Raji (cell line): Measurements from ENCODE around the gene SKIC3.

Experiments
- POLR2A ChIP-seq: IDR thresholded peaks from 2 replicates; pipeline ENCODE4 v1.6.1; 2011; ENCODE audit warnings: low read depth, low read length, control low read depth; ENCODE audit not compliant: insufficient read depth

Gene SKIC3

DNA sequence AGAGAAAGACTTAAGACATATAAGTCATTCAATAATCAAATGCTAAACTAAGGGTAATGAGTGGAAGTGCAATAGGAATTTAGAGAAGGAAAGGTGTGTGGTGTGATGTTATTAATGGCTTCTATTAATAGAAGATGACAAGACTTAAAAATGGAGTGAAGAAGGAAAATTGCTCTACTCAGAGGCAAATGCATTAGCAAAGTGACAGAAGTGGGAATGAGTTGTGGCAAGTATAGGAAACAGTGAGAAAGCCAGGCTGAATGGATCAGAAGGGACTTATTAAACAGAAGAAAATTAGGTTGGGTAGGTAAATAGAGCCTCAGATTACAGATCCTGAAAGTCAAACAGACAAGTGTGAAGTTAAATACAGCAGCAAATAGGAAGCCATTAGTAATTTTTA, 5.7 kb downstream of the SKIC3 start:
- no peak for TF ChIP-seq POLR2A

DNA sequence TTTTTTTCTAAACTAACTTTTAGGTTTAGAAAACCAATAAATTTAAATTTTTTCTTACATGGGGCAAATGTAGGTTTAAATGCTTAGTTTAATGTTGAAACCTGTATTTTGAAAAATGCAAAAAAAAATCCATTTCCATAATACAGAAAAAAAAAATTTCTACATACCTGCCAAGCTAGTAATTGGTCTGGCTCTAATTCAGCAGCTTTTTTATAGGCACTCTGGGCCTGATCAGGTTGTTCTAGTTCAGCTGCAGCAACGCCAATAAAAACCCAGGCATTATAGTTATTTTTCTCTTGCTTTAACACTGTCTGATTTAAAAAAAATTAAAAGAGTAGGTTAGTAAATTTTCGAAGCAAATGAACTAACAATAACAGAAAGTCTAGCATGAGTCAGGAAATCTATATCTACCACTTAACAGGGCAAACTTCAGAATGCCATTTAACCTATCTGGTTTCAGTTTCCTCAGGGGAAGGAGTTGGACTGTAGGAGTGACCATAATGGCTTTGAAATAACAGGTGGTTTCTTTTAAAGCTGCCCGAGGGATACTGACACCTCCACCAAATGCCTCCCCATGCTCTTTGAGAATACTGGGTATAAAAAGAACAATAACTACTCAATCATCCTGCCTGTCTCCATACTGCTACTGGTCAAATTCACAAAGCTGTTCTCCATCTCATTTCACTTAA, 11.6 kb downstream of the SKIC3 start:
- no peak for TF ChIP-seq POLR2A

DNA sequence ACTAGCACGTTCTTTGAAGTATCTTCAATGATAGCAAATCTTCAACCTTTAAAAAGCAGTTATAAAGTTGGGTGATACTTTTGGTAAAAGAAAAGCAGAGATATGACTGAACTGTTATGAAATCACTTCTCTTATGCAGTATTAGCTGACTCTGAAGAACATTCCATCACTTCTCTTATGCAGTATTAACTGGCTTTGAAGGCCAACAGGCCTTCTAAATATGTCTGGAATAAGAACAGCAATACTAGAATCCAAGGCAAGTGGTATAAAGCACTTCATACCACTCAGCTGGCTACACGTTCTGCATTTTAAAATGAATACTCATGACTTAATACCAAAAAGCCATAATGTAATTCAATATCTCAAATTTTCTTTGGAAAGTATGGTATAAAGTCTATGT, 17.3 kb downstream of the SKIC3 start:
- no peak for TF ChIP-seq POLR2A

DNA sequence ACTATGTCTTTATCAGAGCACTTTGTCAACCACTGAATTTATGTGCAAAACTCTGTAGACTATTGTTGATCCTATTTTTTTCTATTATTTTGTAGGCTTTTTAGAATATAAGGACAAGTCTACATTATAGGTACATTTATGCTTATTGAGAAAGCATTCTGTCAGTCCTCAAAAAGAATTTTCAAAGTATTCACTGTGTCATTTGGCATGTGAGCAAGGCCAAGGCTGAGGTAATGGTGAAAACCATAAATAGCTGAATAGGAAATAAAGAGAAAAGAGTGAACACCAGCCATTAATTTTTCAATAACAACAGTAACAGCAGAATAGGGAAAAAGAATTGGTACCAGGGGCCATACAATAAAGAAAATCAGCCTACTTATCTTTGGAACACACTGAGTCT, 21.0 kb downstream of the SKIC3 start:
- TF ChIP-seq POLR2A: no peak

DNA sequence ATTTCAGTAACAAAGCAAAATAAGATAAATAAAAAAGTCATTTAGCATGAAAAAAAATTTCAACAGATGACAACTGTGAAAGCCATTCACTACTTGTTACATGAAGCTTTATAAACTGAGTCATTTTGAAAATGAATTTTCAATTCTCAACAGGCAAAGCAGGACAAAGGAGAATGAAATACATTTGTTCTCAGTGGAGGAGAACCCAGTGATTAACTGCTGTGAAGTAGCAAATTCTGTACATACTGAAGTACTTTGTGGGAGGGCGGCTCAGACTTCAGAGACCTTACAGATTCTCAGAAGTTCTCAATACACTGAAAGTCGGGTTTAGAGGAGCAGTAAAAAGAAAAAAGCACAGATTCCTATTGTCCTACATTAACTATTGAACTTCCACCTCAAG, 21.7 kb downstream of the SKIC3 start:
- no peak for TF ChIP-seq POLR2A

DNA sequence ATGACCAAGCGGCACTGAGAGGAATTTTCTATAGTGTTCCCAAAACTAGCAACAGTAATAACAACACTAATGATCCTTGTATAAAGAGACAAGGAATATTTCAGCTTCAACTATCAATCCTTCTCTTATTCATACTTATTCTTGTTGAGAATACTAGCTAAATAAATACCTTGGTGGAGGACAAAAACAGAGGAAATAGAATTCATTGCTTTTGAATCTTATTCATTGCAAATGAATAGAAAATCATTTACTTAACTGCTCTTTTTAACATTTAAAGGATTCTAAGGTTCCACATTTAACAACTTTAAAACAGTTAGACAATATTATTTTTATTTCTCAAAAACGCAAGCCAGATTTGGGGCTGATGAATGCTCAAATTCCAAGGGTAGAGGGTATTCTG, 22.4 kb downstream of the SKIC3 start:
- no peak for TF ChIP-seq POLR2A

DNA sequence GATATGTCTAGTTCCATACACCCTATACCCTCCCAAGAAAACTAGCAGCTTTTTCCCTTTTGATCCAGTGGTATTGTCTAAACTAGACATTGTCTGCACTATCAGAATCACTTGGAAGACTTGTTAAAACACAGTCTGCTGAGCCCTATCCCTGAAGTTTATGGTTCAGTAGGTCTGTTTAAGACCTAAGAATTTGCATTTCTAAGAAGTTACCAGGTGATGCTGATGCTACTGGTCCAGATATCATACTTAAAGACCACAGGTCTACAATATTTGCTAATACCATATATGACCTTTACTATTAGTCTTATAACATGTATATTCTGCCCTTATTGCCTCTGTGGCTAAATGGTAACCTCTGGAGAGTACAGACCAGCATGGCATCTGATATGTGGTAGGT, 23.3 kb downstream of the SKIC3 start:
- TF ChIP-seq POLR2A: no peak

DNA sequence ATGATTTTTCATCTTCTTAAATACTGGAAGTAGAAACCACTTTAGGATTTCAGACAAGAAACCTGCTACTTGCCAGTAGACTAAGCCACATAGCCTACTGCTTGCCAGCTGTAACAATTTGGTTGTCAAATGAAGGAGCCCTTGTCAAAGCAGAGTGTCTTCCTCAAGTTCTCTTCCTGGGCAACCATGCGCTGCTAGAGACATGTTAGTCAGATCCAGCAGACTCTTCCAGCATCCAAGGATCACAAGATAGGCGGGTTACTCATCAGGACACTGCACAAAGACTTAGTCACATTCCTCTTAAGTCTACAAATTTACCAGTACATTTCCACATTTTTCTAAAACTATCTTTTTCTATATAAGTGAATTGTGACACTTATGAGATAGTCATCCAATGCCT, 24.4 kb downstream of the SKIC3 start:
- no peak for TF ChIP-seq POLR2A

DNA sequence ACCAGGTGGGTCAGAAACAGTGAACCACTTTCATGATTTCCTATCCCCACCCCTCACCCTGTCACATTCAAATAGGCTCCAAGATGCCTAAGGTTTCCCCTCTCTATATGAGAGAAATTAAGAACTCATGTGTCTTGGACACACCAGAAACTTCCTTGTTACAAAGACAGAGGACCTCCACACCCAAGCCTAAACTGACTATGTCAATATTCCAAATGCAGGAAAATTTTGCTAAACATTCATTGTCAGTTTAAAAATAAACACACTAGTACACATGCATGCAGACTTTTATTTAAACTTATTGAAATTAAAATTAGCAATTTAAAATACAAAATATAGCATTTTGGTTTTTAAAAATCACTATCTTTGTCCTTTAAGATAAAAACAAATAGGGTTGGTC, 26.2 kb downstream of the SKIC3 start:
- no peak for TF ChIP-seq POLR2A

DNA sequence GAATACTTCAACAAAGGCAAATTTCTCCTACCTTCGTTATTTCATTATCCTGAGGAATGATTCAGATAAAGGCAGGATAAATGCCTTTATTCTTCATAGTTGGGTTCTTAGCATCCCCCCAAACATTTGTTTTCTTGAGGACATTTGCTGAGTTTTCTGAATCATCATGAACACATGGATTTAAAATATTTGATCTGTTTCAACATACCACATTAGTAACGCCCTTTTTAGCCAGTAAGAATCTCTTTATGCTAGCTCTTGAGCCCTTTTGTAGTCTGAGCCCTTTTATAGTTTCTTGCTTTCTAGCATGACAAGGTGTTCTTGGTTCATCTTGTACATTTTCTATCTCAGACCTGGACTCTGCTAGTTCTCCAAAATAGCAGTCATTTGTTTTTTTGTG, 27.9 kb downstream of the SKIC3 start:
- no peak for TF ChIP-seq POLR2A

DNA sequence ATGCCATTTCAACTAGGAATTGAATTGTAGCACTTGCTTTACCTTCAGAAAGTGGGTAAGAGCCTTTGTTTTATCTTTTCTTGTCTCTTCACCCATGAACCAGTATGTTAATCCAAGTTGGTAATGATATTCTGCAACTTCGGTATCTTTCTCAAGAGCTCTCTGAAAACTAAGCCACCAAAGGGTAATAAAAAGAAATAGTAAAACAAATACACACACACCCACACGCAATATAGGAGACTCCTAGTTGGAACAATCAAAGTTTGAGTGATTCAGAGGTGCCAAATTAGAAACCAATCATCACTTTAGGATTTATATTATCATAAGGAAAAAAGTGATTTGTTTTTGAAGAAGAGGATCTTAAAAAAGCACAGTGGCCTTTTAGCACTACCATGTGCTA, 30.4 kb downstream of the SKIC3 start:
- TF ChIP-seq POLR2A: no peak

DNA sequence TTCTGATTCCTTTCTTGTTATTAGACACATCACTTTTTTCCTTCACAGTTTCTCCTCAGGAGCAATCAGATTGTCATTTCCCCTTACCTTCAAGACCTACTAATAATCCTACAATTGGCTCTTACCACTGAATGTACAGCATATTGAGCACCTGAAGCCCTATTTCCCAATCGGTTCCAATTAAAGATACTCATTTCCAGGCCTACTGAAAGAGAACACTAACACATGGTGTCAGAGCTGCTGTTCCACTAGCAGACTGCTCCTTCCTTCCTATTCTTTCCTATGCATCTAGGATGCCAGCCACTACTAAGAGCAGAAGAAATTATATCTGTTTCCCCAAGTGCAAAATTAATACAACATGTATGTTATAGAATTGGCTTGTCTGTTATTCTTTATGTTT, 34.6 kb downstream of the SKIC3 start:
- no peak for TF ChIP-seq POLR2A

DNA sequence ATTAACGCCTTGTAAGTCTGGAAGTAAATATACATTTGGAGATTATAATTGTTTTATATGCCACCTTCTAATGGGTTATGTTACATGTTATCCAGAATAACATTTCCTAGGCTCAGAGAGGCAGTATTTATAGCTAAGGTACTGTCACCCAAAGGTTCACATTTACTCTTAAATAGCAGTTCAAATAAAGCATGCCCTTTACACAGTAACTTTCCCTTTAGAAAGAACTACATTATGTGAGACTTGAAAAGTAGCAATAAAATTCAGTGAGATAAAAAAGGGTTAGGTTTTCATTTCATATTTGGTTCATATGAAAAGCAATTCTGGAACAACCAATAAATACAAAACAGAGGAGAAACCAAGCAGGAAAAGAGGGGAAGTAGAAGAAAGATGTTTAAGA, 35.1 kb downstream of the SKIC3 start:
- no peak for TF ChIP-seq POLR2A

DNA sequence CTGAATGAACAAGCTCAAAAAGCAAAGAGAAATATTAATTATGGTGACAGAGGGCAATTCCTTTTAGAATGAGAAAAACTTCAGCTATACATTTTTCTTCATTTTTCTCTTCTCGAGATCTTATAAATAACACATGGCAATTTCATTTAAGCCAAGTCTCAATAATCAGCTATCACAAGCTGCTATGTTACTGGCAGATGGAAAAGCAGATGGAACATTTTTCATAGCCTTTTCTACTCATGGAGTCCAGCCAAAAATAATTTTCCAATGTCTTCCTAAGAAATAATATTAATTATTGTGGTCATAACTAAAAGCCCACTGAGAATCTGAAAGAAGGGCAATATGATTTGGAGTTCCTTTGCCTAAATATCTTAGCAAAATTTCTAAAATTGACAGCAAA, 35.6 kb downstream of the SKIC3 start:
- TF ChIP-seq POLR2A: no peak

DNA sequence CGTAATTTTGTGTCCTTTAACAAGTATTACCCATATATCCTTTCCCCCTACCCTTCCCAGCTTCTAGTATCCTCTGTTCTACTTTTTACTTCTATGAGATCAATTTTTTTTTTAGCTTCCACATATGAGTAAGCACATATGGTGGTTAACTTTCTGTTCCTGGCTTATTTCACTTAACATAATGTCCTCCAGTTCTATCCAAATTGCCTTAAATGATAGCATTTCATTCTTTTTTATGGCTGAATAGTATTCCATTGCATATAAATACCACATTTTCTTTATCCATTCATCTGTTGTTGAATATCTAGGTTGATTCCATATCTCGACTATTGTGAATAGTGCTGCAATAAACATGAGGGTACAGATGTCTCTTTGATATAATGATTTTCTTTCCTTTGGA, 36.4 kb downstream of the SKIC3 start:
- no peak for TF ChIP-seq POLR2A

DNA sequence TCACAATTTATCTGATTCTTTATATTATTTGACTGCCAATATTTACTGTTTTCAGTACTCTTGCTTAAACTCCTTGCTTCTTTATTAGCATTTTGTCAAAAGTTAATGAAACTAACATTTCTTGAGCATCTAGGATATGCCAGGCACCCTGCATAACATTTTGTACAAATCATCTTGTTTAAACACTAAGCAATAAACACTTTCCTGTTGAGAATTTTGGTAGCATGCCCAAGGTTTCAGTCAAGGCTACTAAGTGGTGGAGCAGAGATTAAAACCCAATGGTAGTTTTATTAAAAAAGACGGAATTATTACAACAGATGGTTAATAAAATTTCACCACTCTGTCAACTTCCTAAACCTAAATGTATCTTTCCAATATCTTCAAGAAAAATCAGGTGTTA, 43.2 kb downstream of the SKIC3 start:
- no peak for TF ChIP-seq POLR2A

DNA sequence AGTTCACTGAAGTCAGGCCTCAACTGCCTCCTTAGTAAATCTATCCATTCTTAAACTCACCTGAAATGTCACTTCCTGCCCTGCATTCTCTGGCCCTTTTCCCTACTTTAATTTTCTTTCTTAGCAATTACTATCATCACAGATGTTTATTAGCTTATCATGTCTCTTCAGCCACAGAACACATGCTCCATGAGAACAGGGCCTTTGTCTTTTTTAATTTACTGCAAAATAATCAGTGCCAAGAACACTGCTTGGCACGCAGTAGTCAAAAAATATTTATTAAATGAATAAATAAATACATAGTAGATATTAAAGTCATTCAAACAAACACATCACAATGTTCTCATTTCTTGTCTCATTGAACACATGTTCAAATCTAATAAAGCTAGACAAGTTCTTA, 46.2 kb downstream of the SKIC3 start:
- TF ChIP-seq POLR2A: no peak
